D341Med (cell line): ENCODE data around the gene TARBP1.
A peak's percentile ranks its signal among the peaks of the same experiment; 100 is the strongest.
"Not testable (repeated sequence)": the region's sequence is repeated elsewhere in the genome, so short reads cannot be mapped to it uniquely, and the experiment has no call there.

Experiments used
- DNase-seq: peaks from one replicate; pipeline ENCODE4 v3.0.0; 2012; ENCODE audit warnings: low spot score

The TARBP1 gene

DNA sequence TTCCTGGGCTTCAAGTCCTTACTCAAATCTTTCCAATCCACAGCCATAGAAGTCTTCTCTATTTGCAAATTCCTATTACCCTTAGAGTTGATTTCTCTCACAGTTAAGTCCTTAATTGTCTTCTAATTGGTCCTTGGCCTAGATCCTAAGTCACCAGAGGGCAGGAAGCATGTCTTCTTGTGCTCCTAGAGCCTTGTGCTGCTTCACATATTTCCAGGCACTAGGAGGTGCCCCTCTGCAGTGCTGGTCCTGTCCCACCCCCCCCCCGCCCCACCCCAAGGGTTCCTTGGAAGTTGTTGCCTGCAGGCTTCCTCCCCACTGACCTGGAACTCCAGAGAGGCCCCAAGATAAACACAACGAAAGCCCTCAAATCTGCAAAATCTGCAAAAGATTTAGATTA lies 28.1 kb upstream of the TARBP1 start:
- no peak for DNase-seq

- no peak for DNase-seq
Measured at GRCh38 chr1:234505769-234506102, 26.8 kb upstream of the TARBP1 start.

DNA sequence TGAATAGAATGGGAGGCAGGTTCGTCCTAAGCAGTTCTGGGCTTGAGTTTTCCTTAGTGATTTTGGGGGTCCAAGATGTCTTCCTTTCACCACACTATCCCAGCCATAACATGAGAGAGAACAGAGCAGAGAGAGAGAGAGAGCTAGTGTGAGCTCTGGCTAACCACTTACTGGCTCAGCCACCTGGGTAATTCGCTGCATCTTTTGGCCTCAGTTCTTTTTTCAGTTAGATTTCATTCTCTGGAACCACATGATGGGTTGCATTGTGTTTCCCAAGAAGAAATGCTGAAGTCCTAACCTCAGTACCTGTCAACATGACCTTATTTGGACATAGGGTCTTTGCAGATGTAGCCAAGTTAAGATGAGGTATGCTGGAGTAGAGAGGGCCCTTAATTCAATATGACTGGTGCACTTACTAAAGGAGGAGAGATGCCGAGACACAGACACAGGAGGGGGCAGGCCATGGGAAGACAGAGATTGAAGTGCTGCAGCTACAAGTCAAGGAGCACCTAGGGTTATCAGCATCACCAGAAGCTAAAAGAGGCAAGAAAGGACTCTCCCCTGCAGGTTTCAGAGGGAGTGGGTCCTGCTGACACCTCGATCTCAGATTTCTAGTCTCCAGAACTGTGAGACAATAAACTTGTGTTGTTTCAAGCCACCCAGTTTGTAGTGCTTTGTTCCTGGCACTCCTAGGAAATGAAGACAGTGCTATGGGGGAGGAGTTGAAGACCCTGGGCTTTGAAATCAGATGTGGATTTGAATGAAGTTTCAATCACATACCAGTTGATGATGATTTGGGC lies 26.2 kb upstream of the TARBP1 start:
- DNase-seq = no peak

GRCh38 chr1:234504251-234504650 lies 25.3 kb upstream of the TARBP1 start:
- not testable (repeated sequence) for DNase-seq

DNA sequence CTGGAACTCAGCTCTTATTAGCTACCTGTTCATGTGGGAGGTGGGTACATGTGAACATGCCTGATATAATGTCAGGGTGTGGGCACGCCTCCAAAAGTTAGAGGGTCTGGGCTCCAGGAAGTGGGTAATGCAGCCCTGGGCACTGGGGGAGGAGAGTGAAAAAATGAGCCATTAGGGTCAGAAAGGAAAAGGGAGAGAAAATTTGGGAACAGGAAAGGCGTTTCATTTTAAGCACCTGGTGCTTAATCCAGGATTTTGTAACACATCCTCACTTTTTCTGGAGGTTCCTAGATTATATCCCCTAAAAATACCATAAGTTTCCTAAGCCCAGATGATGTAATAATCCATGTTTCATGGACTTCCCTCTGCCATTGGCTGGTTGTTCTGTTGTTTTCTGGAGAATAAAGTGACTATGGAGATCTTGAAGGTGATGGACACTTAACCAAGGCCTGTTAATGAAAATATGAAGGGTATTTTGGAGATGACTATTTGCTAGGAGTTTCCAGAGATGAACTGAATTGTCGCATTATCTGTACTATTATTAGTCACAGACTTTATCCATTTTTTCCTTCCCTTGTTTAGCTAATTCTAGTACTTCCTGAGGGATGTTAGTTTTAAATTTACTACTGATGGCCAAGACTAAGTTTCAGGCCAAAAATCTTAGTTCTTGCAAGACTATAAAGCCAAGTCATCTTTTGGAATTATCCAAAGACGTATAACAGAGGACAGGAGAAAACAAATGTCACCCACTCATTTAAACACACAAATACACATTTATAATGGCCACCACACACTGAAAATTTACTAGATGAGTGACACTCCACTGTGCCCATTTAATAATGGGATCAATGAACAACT lies 24.4 kb upstream of the TARBP1 start:
- DNase-seq = no peak

GRCh38 chr1:234502785-234503184 lies 23.8 kb upstream of the TARBP1 start:
- no peak for DNase-seq

- no peak for DNase-seq
Measured at GRCh38 chr1:234500269-234500668, 21.3 kb upstream of the TARBP1 start.

GRCh38 chr1:234499943-234500245 lies 20.9 kb upstream of the TARBP1 start:
- DNase-seq = no peak

GRCh38 chr1:234499119-234499942 lies 20.4 kb upstream of the TARBP1 start:
- peak; percentile 93 for DNase-seq

- no peak for DNase-seq
Measured at GRCh38 chr1:234498448-234499118, 19.6 kb upstream of the TARBP1 start.

- DNase-seq = no peak
Measured at GRCh38 chr1:234497589-234497988, 18.6 kb upstream of the TARBP1 start.

DNA sequence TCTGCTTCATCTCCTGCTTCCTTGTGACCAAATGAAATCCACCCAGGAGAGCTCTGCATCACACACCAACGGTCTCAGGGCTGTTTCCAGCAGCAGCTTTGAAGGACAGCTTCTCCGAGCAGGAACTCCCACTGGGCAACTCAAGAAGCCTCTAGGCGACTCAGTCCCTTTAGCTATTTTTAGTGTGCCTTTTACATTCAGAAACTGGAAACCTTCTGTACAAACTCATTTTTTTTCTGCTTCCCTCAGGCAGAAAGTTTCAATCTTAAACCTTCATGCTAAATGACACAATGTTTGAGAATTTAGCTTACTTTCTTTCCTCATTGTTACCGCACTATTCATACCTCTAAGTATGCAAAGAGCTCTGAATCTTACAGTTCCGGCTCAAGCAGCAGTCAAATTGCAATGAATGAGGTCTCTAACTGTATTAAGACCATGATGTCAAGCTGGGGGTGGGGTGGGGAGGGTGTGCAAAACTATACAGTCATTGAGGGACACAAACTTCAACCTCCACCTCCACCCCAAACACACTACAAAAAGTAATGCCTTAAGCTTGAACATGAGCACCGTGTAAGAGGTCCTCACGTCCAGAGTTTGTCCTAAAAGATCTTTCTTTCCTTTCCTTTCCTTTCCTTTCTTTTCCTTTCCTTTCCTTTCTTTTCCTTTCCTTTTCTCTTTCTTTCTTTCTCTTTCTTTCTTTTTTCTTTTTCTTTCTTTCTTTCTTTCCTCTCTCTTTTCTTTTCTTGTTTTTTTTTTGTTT lies 16.4 kb upstream of the TARBP1 start:
- DNase-seq = no peak

- no peak for DNase-seq
Measured at GRCh38 chr1:234494049-234494448, 15.1 kb upstream of the TARBP1 start.

- no peak for DNase-seq
Measured at GRCh38 chr1:234490793-234491479, 12.0 kb upstream of the TARBP1 start.

DNA sequence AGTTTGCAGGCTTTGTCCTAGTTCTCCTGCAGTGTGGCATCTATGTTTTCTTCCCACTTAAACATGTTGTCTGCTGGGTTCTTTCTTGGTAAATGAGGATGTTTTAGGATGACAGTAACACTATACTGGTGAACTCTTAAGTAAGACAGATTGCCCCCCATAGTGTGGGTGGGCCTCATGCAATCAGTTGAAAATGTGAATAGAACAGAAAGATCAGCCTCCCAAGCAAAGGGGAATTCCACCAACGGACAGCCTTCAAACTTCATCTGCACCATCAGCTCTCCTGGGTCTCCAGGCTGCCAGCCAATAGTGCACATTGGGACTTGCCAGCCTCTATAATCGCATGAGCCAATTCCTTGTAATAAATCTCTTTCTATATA lies 10.7 kb upstream of the TARBP1 start:
- DNase-seq = no peak

- DNase-seq = no peak
Measured at GRCh38 chr1:234489007-234489697, 10.2 kb upstream of the TARBP1 start.

DNA sequence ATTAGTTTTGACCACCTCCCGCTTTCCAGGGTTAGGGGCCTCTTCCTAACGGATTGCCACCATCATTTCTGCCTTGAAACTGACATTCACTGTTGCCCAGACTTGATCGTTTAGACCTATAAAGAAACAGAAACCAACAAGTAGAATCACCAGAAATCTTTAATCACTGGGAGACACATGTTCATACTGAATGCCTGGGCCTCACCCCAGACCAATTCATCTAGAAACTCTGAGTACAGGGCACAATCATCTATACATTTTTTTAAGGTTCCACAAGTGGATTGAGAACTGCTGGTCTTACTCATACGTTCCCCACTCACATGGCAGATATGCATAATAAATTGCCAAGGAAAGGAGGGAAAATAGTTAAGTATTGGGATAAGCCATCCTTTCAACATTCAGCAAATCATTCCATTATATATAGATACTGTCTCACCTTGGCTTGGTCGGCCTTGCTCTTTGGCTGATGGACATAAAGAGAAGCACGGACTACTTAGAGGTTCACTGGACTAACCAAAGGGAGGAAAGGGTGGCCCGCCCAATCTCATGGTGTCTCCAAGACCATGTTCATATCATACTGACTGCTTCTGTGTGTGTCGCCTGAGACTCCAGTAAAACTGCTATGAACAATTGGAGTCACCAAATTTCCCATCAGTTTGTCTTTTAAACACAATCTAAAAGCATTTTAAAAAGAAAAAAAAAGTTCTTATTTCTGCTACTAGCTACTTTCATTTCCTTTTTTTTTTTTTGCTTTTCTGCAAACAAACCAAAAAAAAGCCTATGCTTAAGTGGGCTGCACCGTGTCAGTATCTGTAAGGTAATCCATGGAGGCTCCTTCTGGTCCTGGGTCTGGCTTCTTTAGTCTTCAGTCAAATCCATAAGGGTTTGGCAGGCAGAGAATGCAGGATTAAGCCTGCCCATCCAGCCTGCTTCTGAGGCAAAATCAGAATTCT lies 9.4 kb upstream of the TARBP1 start:
- DNase-seq = no peak

GRCh38 chr1:234486858-234487840 lies 8.2 kb upstream of the TARBP1 start:
- DNase-seq = peak; percentile 58
